ENCODE results near the gene GCK.

The GCK gene

GRCh38 chr7:44114586-44115310 is 74.5 kb downstream of the GCK start:
- DNase-seq: no peak

GRCh38 chr7:44113764-44114354 is 75.4 kb downstream of the GCK start:
- DNase-seq: no peak

GRCh38 chr7:44112997-44113763 is 76.1 kb downstream of the GCK start:
- peak; percentile 24 for DNase-seq

DNA sequence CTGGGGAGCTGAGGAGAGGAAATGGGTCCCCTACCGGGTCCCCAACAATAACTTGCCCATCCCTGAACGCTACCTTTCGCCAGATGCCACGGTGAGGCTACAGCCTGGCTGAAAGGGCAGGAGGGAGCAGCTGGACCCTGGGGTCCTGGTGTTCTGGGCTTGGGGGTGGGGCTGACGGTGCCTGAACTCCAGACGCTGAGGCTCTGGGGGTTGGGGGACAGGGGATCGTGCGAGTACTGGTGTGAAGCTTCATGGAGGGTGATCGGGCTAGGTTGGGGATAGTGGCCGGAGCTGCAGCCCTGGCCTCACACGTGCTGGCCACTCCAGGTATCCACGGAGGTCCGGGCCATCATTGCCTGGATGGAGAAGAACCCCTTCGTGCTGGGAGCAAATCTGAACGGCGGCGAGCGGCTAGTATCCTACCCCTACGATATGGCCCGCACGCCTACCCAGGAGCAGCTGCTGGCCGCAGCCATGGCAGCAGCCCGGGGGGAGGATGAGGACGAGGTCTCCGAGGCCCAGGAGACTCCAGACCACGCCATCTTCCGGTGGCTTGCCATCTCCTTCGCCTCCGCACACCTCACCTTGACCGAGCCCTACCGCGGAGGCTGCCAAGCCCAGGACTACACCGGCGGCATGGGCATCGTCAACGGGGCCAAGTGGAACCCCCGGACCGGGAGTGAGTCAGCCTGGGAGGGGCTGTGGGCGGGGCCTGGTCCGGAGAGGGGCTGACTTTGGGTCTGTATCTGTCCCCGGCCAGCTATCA is 76.8 kb downstream of the GCK start:
- DNase-seq: peak; percentile 26

DNA sequence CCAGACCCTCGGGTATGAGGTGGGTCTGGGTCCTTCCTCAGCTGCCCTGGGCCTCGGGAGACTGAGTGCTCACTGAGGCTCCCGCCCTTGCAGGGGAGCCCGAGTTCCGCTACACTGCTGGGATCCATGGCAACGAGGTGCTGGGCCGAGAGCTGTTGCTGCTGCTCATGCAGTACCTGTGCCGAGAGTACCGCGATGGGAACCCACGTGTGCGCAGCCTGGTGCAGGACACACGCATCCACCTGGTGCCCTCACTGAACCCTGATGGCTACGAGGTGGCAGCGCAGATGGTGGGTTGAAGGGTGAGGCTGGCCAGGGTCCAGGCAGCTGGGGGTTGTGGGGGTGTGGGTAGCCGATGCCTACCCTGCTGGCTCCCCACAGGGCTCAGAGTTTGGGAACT is 77.5 kb downstream of the GCK start:
- no peak for DNase-seq

- DNase-seq: no peak
Observed at GRCh38 chr7:44110719-44111635, 78.3 kb downstream of the GCK start.

- no peak for DNase-seq
Observed at GRCh38 chr7:44109991-44110390, 79.2 kb downstream of the GCK start.

GRCh38 chr7:44108768-44109750 is 80.2 kb downstream of the GCK start:
- DNase-seq: no peak

GRCh38 chr7:44107961-44108767 is 81.1 kb downstream of the GCK start:
- no peak for DNase-seq

GRCh38 chr7:44107116-44107960 is 81.9 kb downstream of the GCK start:
- no peak for DNase-seq

DNA sequence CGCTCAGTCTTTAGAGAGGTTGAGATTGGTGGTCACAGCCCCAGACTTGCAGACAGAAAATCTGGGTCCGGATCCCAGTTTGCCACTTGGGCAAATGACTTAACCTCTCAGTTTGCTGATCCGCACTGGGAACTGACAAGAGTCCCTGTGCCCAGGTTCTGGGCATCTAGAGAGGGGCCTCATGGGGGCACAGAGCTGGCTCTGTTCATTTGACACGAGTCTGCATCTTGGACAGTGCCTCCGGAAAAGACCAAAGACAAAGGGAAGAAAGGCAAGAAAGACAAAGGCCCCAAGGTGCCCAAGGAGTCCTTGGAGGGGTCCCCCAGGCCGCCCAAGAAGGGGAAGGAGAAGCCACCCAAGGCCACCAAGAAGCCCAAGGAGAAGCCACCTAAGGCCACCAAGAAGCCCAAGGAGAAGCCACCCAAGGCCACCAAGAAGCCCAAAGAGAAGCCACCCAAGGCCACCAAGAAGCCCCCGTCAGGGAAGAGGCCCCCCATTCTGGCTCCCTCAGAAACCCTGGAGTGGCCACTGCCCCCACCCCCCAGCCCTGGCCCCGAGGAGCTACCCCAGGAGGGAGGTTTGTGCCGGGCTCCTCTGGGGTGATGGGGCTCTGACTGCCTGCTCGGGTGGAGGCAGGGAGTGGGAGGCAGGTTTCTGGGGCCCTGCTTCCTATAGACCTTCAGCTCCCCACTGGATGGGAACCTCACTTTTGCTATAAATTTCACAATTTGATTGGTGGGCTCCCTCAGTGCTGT is 82.8 kb downstream of the GCK start:
- no peak for DNase-seq

GRCh38 chr7:44105832-44106231 is 83.4 kb downstream of the GCK start:
- DNase-seq: no peak

GRCh38 chr7:44104860-44105771 is 84.1 kb downstream of the GCK start:
- no peak for DNase-seq

DNA sequence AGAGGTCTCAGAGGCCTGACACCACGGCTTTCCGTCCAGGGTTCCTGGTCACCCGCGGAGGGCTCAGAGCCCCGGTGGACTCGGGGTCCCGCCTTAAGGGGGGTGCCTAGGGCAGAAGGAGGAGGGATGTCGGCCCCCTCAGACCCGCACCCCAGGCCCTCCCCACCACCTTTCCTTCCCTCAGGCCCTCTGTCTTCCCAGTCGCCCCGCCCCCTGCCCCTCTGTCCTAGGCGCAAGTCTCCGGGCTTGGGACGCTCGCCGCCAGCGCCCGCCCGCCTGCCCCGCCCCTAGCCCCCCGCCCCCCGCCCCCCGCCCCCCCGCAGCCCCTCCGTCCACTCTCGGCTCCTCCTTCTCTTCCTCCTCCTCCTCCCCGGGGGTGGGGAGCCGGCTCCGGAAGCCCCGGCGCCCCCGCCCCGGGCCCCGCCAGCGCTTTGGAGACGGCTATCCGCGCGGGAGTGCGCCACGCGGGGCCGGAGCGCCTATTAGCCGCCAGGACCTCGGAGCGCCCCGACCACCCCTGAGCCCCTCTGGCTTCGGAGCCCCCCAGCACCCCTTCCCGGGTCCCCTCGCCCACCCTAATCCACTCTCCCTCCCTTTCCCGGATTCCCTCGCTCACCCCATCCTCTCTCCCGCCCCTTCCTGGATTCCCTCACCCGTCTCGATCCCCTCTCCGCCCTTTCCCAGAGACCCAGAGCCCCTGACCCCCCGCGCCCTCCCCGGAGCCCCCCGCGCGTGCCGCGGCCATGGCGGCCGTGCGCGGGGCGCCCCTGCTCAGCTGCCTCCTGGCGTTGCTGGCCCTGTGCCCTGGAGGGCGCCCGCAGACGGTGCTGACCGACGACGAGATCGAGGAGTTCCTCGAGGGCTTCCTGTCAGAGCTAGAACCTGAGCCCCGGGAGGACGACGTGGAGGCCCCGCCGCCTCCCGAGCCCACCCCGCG is 85.0 kb downstream of the GCK start, which contains the start of gene AEBP1:
Gene AEBP1 (plus strand): TSS at position 423 of the 937 bp plus-strand sequence. CDS start 321 bp downstream, at position 744.
- DNase-seq: no peak

GRCh38 chr7:44103566-44103922 is 85.7 kb downstream of the GCK start:
- no peak for DNase-seq

Measured in NCI-H2029 (cell line).